ENCODE data around the gene TJAP1.

DNA sequence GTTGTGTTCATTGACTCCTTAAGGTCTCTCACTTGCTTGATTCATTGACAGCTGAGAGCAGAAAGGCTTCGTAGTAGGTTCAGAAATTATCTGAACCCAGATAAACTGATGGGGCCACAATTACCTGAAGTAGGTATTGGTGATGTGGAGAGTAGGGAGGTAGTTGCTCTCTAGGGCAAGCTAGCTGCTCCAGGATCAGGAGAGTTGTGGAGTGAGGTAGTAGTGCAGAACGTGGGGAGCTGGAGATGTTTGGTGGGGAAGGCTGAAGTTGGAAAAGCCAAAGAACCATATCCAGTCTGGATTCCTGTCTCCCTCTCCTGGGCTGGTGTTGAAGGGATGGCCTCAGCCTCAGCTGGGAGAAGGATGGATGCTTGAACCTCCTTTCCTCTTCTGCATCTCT lies 15.9 kb downstream of the TJAP1 start:
- no peak for TF ChIP-seq POLR2AphosphoS5 (IDR thresholded peaks at IDR 0.05; ENCODE audit: low read depth, low read length)
- TF ChIP-seq POLR2A (IDR thresholded peaks at IDR 0.05; ENCODE audit: low read depth, low read length) = no peak
